Testis (tissue), 2 donors: ENCODE measurements around the gene PRR23E.

ENCODE experiments used
- POLR2A ChIP-seq: fragments of 450-650 bp; IDR thresholded peaks from one replicate; pipeline ENCODE4 v1.6.1; 2017; ENCODE audit warnings: antibody characterized with exemption, mild to moderate bottlenecking, moderate library complexity
- TF ChIP-seq, protein P1 (sequence below), 3 experiments: fragments of 450-650 bp in 2 of 3; fragments of 200-600 bp in 1 of 3; sonication (generic) in 1 of 3; IDR thresholded peaks; one replicate each; pipeline ENCODE4 v1.5.1; 2016 to 2019; ENCODE audit warnings: antibody characterized with exemption in 3 of 3, mild to moderate bottlenecking in 2 of 3, moderate library complexity in 1 of 3

DNA sequence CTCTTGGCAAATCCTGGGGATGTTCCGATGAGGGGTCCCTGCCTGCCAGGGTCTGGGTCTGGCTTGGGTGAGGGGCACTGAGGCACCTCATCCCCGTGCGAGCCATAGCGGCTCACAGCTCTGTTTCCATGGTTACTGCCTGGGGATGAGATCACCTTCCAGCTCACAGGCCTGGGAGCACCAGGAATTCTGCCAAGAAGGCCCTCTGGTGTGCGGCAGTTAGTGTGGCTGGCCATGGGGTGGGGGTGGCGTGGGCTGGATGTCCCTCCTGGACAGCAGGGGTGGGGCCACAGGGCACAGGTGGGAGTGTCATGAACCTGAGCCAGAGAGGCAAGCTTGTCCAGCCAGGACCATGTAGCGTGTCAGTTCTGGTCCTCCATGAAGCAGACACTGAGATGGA is 22.1 kb upstream of the PRR23E start:
- no peak for TF ChIP-seq POLR2A
- TF ChIP-seq, protein P1, sequence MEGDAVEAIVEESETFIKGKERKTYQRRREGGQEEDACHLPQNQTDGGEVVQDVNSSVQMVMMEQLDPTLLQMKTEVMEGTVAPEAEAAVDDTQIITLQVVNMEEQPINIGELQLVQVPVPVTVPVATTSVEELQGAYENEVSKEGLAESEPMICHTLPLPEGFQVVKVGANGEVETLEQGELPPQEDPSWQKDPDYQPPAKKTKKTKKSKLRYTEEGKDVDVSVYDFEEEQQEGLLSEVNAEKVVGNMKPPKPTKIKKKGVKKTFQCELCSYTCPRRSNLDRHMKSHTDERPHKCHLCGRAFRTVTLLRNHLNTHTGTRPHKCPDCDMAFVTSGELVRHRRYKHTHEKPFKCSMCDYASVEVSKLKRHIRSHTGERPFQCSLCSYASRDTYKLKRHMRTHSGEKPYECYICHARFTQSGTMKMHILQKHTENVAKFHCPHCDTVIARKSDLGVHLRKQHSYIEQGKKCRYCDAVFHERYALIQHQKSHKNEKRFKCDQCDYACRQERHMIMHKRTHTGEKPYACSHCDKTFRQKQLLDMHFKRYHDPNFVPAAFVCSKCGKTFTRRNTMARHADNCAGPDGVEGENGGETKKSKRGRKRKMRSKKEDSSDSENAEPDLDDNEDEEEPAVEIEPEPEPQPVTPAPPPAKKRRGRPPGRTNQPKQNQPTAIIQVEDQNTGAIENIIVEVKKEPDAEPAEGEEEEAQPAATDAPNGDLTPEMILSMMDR (IDR thresholded peaks at IDR 0.05) = no peak
